ENCODE results near the gene JAM3.
"Not testable (repeated sequence)": the region's sequence is repeated elsewhere in the genome, so short reads cannot be mapped to it uniquely, and the experiment has no call there.

Gene JAM3

GRCh38 chr11:134170177-134170918, 101.5 kb downstream of the JAM3 start:
- intact Hi-C loops (cut with micrococcal nuclease): no loop called here
- no peaks in the 10 kb centered on the region for H3K9me3 Mint-ChIP-seq
- peaks cover 86% of the 10 kb centered on the region for H3K36me3 Mint-ChIP-seq (ENCODE audit: low read depth)
- H3K4me3 Mint-ChIP-seq: no peak overlapping the region
- H3K27ac Mint-ChIP-seq: no peak overlapping the region
- no peaks in the 10 kb centered on the region for H3K4me1 Mint-ChIP-seq (ENCODE audit: low read depth)
- H3K27me3 Mint-ChIP-seq: no peaks in the 10 kb centered on the region

- H3K4me3 Mint-ChIP-seq: no peak overlapping the region
- no peaks in the 10 kb centered on the region for H3K4me1 Mint-ChIP-seq (ENCODE audit: low read depth)
- no peaks in the 10 kb centered on the region for H3K9me3 Mint-ChIP-seq
- no peaks in the 10 kb centered on the region for H3K27me3 Mint-ChIP-seq
- H3K36me3 Mint-ChIP-seq (ENCODE audit: low read depth): peaks cover 86% of the 10 kb centered on the region
- H3K27ac Mint-ChIP-seq: no peak overlapping the region
- intact Hi-C loops (cut with micrococcal nuclease): no loop called here
Measured at GRCh38 chr11:134170919-134171281, 102.0 kb downstream of the JAM3 start.

GRCh38 chr11:134171951-134172350, 103.1 kb downstream of the JAM3 start:
- no peak overlapping the region for H3K27ac Mint-ChIP-seq
- no peak overlapping the region for H3K4me3 Mint-ChIP-seq
- H3K27me3 Mint-ChIP-seq: no peaks in the 10 kb centered on the region
- no peaks in the 10 kb centered on the region for H3K9me3 Mint-ChIP-seq
- H3K4me1 Mint-ChIP-seq (ENCODE audit: low read depth): no peaks in the 10 kb centered on the region
- H3K36me3 Mint-ChIP-seq (ENCODE audit: low read depth): peaks cover 89% of the 10 kb centered on the region
- intact Hi-C loops (cut with micrococcal nuclease): no loop called here

GRCh38 chr11:134173296-134173695, 104.4 kb downstream of the JAM3 start:
- no peaks in the 10 kb centered on the region for H3K27me3 Mint-ChIP-seq
- intact Hi-C loops (cut with micrococcal nuclease): no loop called here
- no peaks in the 10 kb centered on the region for H3K4me1 Mint-ChIP-seq (ENCODE audit: low read depth)
- no peak overlapping the region for H3K27ac Mint-ChIP-seq
- H3K4me3 Mint-ChIP-seq: no peak overlapping the region
- peaks cover 87% of the 10 kb centered on the region for H3K36me3 Mint-ChIP-seq (ENCODE audit: low read depth)
- no peaks in the 10 kb centered on the region for H3K9me3 Mint-ChIP-seq

- Mint-ChIP-seq H3K9me3 (no peaks in the 10 kb centered on the region), H3K27me3 (no peaks in the 10 kb centered on the region), H3K4me1 (ENCODE audit: low read depth) (no peaks in the 10 kb centered on the region), H3K27ac (no peak overlapping the region), H3K4me3 (no peak overlapping the region), H3K36me3 (ENCODE audit: low read depth) (peaks cover 89% of the 10 kb centered on the region)
- intact Hi-C loops (cut with micrococcal nuclease): no loop called here
Measured at GRCh38 chr11:134176284-134176683, 107.4 kb downstream of the JAM3 start.

- Mint-ChIP-seq H3K27ac (no peak overlapping the region), H3K4me3 (no peak overlapping the region), H3K36me3 (ENCODE audit: low read depth) (peaks cover 76% of the 10 kb centered on the region), H3K9me3 (no peaks in the 10 kb centered on the region), H3K27me3 (no peaks in the 10 kb centered on the region), H3K4me1 (ENCODE audit: low read depth) (no peaks in the 10 kb centered on the region)
- intact Hi-C loops (cut with micrococcal nuclease): no loop called here
Measured at GRCh38 chr11:134178032-134178674, 109.3 kb downstream of the JAM3 start.

GRCh38 chr11:134181707-134182106, 112.8 kb downstream of the JAM3 start:
- Mint-ChIP-seq H3K27ac (no peak overlapping the region), H3K4me1 (ENCODE audit: low read depth) (no peaks in the 10 kb centered on the region), H3K36me3 (ENCODE audit: low read depth) (peaks cover 67% of the 10 kb centered on the region), H3K27me3 (no peaks in the 10 kb centered on the region), H3K9me3 (no peaks in the 10 kb centered on the region), H3K4me3 (no peak overlapping the region)
- intact Hi-C loops (cut with micrococcal nuclease): no loop called here

- H3K4me1 Mint-ChIP-seq (ENCODE audit: low read depth); H3K27me3 Mint-ChIP-seq; H3K9me3 Mint-ChIP-seq; H3K4me3 Mint-ChIP-seq; H3K27ac Mint-ChIP-seq; intact Hi-C loops (cut with micrococcal nuclease): not testable (repeated sequence)
- H3K36me3 Mint-ChIP-seq (ENCODE audit: low read depth): peaks cover 90% of the 10 kb centered on the region
Measured at GRCh38 chr11:134188092-134188491, 119.2 kb downstream of the JAM3 start.

GRCh38 chr11:134196756-134197155, 127.9 kb downstream of the JAM3 start:
- no peak overlapping the region for H3K27ac Mint-ChIP-seq
- H3K4me3 Mint-ChIP-seq: no peak overlapping the region
- H3K36me3 Mint-ChIP-seq (ENCODE audit: low read depth): peaks cover 88% of the 10 kb centered on the region
- no peaks in the 10 kb centered on the region for H3K9me3 Mint-ChIP-seq
- intact Hi-C loops (cut with micrococcal nuclease): no loop called here
- no peaks in the 10 kb centered on the region for H3K27me3 Mint-ChIP-seq
- no peaks in the 10 kb centered on the region for H3K4me1 Mint-ChIP-seq (ENCODE audit: low read depth)

GRCh38 chr11:134199531-134199930, 130.7 kb downstream of the JAM3 start:
- Mint-ChIP-seq H3K36me3 (ENCODE audit: low read depth) (peaks cover 91% of the 10 kb centered on the region), H3K4me1 (ENCODE audit: low read depth) (no peaks in the 10 kb centered on the region), H3K4me3 (no peak overlapping the region), H3K27ac (no peak overlapping the region), H3K27me3 (no peaks in the 10 kb centered on the region), H3K9me3 (no peaks in the 10 kb centered on the region)
- intact Hi-C loops (cut with micrococcal nuclease): no loop called here

GRCh38 chr11:134200688-134201087, 131.8 kb downstream of the JAM3 start:
- Mint-ChIP-seq H3K9me3 (no peaks in the 10 kb centered on the region), H3K4me1 (ENCODE audit: low read depth) (no peaks in the 10 kb centered on the region), H3K4me3 (no peak overlapping the region), H3K27ac (no peak overlapping the region), H3K27me3 (no peaks in the 10 kb centered on the region), H3K36me3 (ENCODE audit: low read depth) (peaks cover 96% of the 10 kb centered on the region)
- intact Hi-C loops (cut with micrococcal nuclease): loop anchor here (10.0 kb wide), 1 partner anchor 54 kb away; the partner anchor contains the start of genes ACAD8 and THYN1
